Measurements from ENCODE around the gene IL6R.
A peak's percentile ranks its signal among the peaks of the same experiment; 100 is the strongest.

IL6R gene

DNA sequence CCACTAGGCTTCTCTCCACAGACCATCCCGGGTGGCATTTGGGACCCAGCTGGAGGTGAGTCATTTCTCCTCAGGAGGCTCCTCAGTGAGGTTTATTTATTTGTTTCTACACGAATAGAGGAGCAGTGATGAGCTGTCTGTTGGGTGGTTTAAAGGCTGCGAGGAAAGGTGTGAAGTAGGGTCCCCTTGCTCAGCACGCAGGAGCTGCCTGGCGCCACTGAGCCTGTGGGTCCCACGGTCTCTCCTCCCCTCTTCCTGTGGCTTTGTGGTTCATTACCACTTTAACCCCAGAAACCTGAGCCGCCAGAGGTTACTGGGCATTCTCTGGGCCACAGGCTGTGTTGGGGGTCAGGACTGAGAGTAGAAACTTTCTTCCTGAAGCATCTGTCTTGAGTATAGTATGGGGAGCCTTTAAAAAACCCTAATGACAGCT, 39.9 kb downstream of the IL6R start:
- Histone ChIP-seq H3K36me3 (peaks cover 0 to 99% (median 97%) of the 10 kb centered on the region in 11 experiments; a peak in 19 of 22 replicates), H3K4me1 (peaks cover 24 to 76% (median 54%) of the 10 kb centered on the region in 10 experiments), H3K9me3 (replicated peaks in 1 of 11) (no peaks in the 10 kb centered on the region), H3K4me2 (peak overlapping the region in 8 of 11 experiments; percentile 21 to 56 (median 31); a peak in 9 of 22 replicates), H3K4me3 (no peak overlapping the region), H3K27ac (no peak overlapping the region), H3K27me3 (no peaks in the 10 kb centered on the region; a peak in 2 of 22 replicates), H3K9ac (peak overlapping the region in 2 of 11 experiments; percentile 10 to 14; a peak in 2 of 22 replicates), H4K20me1 (peaks cover 0 to 98% (median 89%) of the 10 kb centered on the region in 11 experiments; a peak in 20 of 22 replicates)
- no peak for TF ChIP-seq Cebpa-rat (IDR thresholded peaks at IDR 0.05)

DNA sequence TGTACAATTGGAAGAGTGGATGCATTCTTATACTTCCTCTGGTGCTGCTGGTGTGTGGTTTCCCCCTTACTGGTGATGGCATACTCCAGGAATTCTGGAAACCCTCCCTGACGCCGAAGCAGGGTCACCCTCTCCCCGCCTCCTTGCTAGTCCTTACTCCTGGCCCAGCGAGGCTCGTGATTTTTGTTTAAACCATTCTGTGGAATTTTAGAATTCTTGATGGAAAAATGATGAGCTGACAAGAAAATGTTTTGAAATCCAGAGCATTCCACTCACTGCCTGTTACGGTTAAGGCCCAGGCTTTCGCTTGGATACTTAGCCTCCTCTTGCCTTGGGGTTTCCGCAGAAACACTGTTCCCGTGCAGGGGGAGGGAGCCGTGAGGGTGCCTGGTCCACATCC, 41.1 kb downstream of the IL6R start:
- H3K9me3 ChIP-seq (replicated peaks in 1 of 11) = no peaks in the 10 kb centered on the region
- H3K36me3 ChIP-seq = peaks cover 0 to 99% (median 97%) of the 10 kb centered on the region in 11 experiments; a peak in 19 of 22 replicates
- H3K27me3 ChIP-seq = no peaks in the 10 kb centered on the region; a peak in 2 of 22 replicates
- no peak for TF ChIP-seq Cebpa-rat (IDR thresholded peaks at IDR 0.05)
- H3K4me3 ChIP-seq = no peak overlapping the region
- H3K9ac ChIP-seq = no peak overlapping the region
- H3K4me2 ChIP-seq = peak overlapping the region in 1 of 11 experiments; percentile 25; a peak in 1 of 22 replicates
- H3K4me1 ChIP-seq = peaks cover 12 to 75% (median 43%) of the 10 kb centered on the region in 10 experiments
- peaks cover 0 to 98% (median 89%) of the 10 kb centered on the region in 11 experiments; a peak in 20 of 22 replicates for H4K20me1 ChIP-seq
- no peak overlapping the region for H3K27ac ChIP-seq

GRCh38 chr1:154446789-154447188, 41.6 kb downstream of the IL6R start:
- Histone ChIP-seq H3K4me1 (peaks cover 7 to 75% (median 38%) of the 10 kb centered on the region in 10 experiments), H3K9ac (no peak overlapping the region), H3K4me3 (no peak overlapping the region), H3K4me2 (no peak overlapping the region), H3K9me3 (replicated peaks in 1 of 11) (no peaks in the 10 kb centered on the region), H4K20me1 (peaks cover 0 to 98% (median 89%) of the 10 kb centered on the region in 11 experiments; a peak in 19 of 22 replicates), H3K27me3 (no peaks in the 10 kb centered on the region; a peak in 2 of 22 replicates), H3K36me3 (peaks cover 0 to 99% (median 97%) of the 10 kb centered on the region in 11 experiments; a peak in 19 of 22 replicates), H3K27ac (no peak overlapping the region)
- no peak for TF ChIP-seq Cebpa-rat (IDR thresholded peaks at IDR 0.05)

DNA sequence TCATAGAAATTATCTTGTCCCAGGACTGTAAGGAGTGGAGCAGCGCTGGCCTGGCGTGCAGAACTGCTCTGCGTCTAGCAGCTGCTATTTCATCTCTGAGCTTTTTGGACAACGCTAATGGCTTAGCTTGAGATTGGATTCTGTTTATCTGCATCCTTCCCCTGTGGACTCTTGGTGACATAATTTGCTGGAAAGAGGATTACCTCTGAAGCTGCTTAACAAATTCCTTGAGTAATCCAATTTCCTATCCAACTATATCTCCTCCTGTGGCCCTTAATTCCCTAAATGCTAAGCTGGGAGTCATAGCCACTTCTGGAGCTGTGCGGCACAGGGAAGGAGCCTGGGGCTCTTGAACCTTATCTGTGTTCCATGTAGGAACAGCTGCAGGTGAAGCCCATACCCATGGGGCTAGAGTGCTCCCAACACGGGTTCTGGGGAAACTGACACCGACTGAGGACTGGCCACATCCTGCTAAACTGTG, 43.2 kb downstream of the IL6R start:
- H3K27ac ChIP-seq = peak overlapping the region in 6 of 11 experiments; percentile 3 to 61 (median 40); a peak in 6 of 22 replicates
- peak overlapping the region in 3 of 11 experiments; percentile 2 to 48 (median 23); a peak in 4 of 22 replicates for H3K9ac ChIP-seq
- peaks cover 11 to 75% (median 41%) of the 10 kb centered on the region in 10 experiments for H3K4me1 ChIP-seq
- no peak overlapping the region for H3K4me3 ChIP-seq
- TF ChIP-seq Cebpa-rat (IDR thresholded peaks at IDR 0.05) = no peak
- H3K4me2 ChIP-seq = peak overlapping the region in 8 of 11 experiments; percentile 41 to 75 (median 60); a peak in 16 of 22 replicates
- H4K20me1 ChIP-seq = peaks cover 0 to 98% (median 89%) of the 10 kb centered on the region in 11 experiments; a peak in 18 of 22 replicates
- no peaks in the 10 kb centered on the region; a peak in 2 of 22 replicates for H3K27me3 ChIP-seq
- peaks cover 0 to 99% (median 97%) of the 10 kb centered on the region in 11 experiments; a peak in 19 of 22 replicates for H3K36me3 ChIP-seq
- no peaks in the 10 kb centered on the region for H3K9me3 ChIP-seq (replicated peaks in 1 of 11)

- Histone ChIP-seq H4K20me1 (peaks cover 0 to 98% (median 67%) of the 10 kb centered on the region in 11 experiments; a peak in 17 of 22 replicates), H3K4me2 (peak overlapping the region; percentile 4 to 75 (median 39); a peak in 21 of 22 replicates), H3K9me3 (replicated peaks in 1 of 11) (peaks cover 0 to 8% (median 0%) of the 10 kb centered on the region in 11 experiments; a peak in 1 of 22 replicates), H3K4me3 (no peak overlapping the region; a peak in 1 of 20 replicates), H3K36me3 (peaks cover 0 to 100% (median 98%) of the 10 kb centered on the region in 11 experiments; a peak in 20 of 22 replicates), H3K27ac (peak overlapping the region in 5 of 11 experiments; percentile 1 to 44 (median 17); a peak in 4 of 22 replicates), H3K27me3 (no peaks in the 10 kb centered on the region; a peak in 2 of 22 replicates), H3K9ac (peak overlapping the region in 2 of 11 experiments; percentile 24 to 39; a peak in 3 of 22 replicates), H3K4me1 (peaks cover 29 to 47% (median 35%) of the 10 kb centered on the region in 10 experiments)
- TF ChIP-seq Cebpa-rat (IDR thresholded peaks at IDR 0.05) = no peak; a peak in 1 of 22 replicates
Measured at GRCh38 chr1:154453161-154453560, 48.0 kb downstream of the IL6R start.

DNA sequence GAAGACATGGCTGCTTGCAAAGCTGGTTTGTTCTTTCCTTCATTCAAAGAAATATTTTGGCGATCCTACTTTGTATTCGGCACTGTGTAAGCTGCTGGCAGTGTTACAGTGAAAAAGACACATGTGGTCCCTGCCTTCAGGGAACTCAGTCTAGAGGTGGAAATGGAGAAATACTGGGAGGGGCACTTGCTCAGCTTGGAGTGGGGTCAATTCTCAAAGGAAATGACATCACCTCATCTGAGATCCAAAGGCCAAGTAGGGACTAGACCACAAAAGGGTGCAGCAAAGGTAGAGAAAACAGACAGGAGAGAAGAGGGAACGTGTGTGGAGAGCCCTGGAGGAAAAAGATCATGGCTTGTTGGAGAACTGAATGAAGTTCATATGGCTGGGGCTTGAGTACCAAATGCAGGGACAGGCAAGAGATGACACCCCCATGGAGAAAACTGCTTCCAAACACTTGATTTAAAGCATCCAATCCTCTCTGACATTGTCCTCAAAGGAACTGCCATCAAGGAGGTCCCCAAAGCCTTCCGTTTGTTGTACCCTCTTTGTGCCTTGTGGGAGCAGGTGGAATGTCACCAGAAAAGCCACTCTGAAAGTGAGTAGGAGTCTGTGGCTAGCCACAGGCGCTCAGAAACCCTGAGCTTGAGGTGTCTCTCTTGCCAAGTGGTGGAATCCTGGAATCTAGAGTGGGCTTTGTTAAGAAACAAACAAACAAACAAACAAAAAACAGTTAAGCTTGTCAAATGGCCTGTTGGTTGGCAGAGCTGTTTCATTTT, 48.6 kb downstream of the IL6R start:
- peaks cover 0 to 100% (median 97%) of the 10 kb centered on the region in 11 experiments; a peak in 20 of 22 replicates for H3K36me3 ChIP-seq
- H3K9ac ChIP-seq = peak overlapping the region in 3 of 11 experiments; percentile 3 to 39 (median 24); a peak in 4 of 22 replicates
- no peak overlapping the region; a peak in 1 of 20 replicates for H3K4me3 ChIP-seq
- H4K20me1 ChIP-seq = peaks cover 0 to 98% (median 61%) of the 10 kb centered on the region in 11 experiments; a peak in 17 of 22 replicates
- H3K4me2 ChIP-seq = peak overlapping the region; percentile 4 to 75 (median 39)
- peaks cover 0 to 8% (median 0%) of the 10 kb centered on the region in 11 experiments; a peak in 2 of 22 replicates for H3K9me3 ChIP-seq (replicated peaks in 1 of 11)
- no peaks in the 10 kb centered on the region for H3K27me3 ChIP-seq
- peak overlapping the region in 5 of 11 experiments; percentile 1 to 44 (median 17); a peak in 4 of 22 replicates for H3K27ac ChIP-seq
- H3K4me1 ChIP-seq = peaks cover 26 to 41% (median 31%) of the 10 kb centered on the region in 10 experiments
- no peak for TF ChIP-seq Cebpa-rat (IDR thresholded peaks at IDR 0.05)

DNA sequence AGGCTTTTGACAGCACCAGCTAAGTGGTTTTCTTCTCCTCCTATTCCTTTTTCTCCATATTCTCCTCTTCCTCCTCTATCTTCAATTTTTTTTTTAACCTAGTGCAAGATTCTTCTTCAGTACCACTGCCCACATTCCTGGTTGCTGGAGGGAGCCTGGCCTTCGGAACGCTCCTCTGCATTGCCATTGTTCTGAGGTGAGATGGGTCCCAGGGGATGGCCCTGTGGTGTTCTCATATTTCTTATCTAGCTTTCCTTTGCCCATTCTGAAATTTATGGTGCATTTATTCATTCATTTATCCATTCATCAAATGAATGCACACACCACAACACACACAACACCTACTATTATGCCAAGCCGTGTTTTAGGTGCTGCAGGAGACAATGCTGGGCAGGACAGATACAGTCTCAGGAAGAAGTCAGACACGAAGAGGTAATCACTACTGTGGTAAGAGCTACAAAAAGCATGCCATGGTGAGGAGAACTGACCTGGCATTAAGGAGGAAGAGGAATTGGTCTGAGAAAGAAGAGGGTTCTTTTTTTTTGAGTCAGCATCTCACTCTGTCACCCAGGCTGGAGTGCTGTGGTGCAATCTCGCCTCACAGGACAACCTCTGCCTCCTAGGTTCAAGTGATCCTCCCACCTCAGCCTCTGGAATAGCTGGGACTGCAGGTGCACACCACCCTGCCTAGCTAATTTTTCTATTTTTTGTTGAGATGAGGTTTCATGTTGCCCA, 49.4 kb downstream of the IL6R start:
- Histone ChIP-seq H4K20me1 (peaks cover 0 to 96% (median 65%) of the 10 kb centered on the region in 11 experiments; a peak in 17 of 22 replicates), H3K9me3 (replicated peaks in 1 of 11) (peaks cover 0 to 8% (median 0%) of the 10 kb centered on the region in 11 experiments; a peak in 2 of 22 replicates), H3K27ac (0 out of 22 replicates have a peak overlapping the region, but pooled peaks of 1 of the 11 experiments have one; percentile 15), H3K27me3 (no peaks in the 10 kb centered on the region), H3K9ac (peak overlapping the region in 1 of 11 experiments; percentile 3; a peak in 1 of 22 replicates), H3K4me1 (peaks cover 21 to 38% (median 30%) of the 10 kb centered on the region in 10 experiments), H3K4me3 (no peak overlapping the region), H3K4me2 (peak overlapping the region in 7 of 11 experiments; percentile 25 to 75 (median 63); a peak in 12 of 22 replicates), H3K36me3 (peaks cover 0 to 100% (median 98%) of the 10 kb centered on the region in 11 experiments; a peak in 20 of 22 replicates)
- no peak for TF ChIP-seq Cebpa-rat (IDR thresholded peaks at IDR 0.05)

- Histone ChIP-seq H3K27me3 (no peaks in the 10 kb centered on the region), H3K4me2 (no peak overlapping the region)
- TF ChIP-seq Cebpa-rat (IDR thresholded peaks at IDR 0.05) = no peak
Measured at GRCh38 chr1:154456631-154457030, 51.5 kb downstream of the IL6R start.

More at GRCh38 chr1:154456631-154457030, 51.5 kb downstream of the IL6R start:
- Histone ChIP-seq H4K20me1 (peaks cover 0 to 95% (median 53%) of the 10 kb centered on the region in 11 experiments; a peak in 17 of 22 replicates), H3K9ac (no peak overlapping the region), H3K27ac (no peak overlapping the region), H3K4me1 (peaks cover 21 to 40% (median 27%) of the 10 kb centered on the region in 10 experiments), H3K9me3 (replicated peaks in 1 of 11) (peaks cover 0 to 8% (median 0%) of the 10 kb centered on the region in 11 experiments; a peak in 2 of 22 replicates), H3K36me3 (peaks cover 0 to 100% (median 97%) of the 10 kb centered on the region in 11 experiments; a peak in 20 of 22 replicates), H3K4me3 (no peak overlapping the region)

Data from BLaER1 treated with 17β-estradiol and CSF1 and Interleukin-3, amounts not matched to agents 10 nM and 100 nM (cell line).